Lower leg skin (tissue), 3 donors: ENCODE results near the gene RPL36.
A peak's percentile ranks its signal among the peaks of the same experiment; 100 is the strongest.

Experiments
- POLR2A ChIP-seq, 2 donors: fragments of 450-650 bp; IDR thresholded peaks; one replicate each; pipeline ENCODE4 v1.6.1; 2016 to 2017; ENCODE audit warnings: antibody characterized with exemption in 2 of 2, mild to moderate bottlenecking in 1 of 2, moderate library complexity in 1 of 2
- TF ChIP-seq, protein P1 (sequence below), 3 donors: fragments of 450-650 bp; IDR thresholded peaks; one replicate each; pipeline ENCODE4 v1.5.1; 2016; ENCODE audit warnings: antibody characterized with exemption in 3 of 3, mild to moderate bottlenecking in 3 of 3, moderate library complexity in 2 of 3

DNA sequence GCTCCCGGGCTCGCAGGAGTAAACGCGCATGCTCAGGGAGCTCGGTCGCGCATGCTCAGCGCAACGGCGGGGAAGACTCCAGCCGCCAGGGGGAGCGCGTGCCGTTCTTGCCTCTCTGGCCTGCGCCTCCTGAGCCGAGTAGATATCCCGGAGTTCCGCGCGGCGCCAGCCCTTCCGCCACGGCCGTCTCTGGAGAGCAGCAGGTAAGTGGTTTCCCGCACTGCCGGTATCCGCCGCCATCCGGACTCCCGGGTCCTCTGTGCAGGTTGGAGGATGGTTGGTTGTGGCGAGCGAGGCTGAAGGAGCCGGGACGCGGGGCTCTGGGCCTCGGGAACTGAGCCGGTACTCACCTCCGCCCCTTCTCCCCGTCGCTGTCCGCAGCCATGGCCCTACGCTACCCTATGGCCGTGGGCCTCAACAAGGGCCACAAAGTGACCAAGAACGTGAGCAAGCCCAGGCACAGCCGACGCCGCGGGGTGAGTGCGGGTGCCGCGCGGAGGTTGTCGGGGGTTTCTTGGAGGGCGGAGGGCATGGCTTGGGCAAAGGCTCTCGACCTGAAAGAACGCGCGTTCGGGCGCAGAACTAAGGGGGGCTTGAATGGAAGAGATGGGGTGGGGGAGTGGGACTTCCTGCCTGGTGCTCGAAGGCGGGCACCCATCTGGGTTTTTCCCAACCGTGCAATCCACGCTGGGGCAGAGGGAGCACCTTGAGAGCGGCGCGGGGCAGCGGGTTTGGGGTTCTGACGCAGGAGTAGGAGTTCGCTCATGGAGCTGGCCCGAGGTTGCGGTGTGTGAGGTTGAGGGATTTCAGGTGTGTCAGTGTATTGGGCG, at the start of gene RPL36:
- TF ChIP-seq, protein P1, sequence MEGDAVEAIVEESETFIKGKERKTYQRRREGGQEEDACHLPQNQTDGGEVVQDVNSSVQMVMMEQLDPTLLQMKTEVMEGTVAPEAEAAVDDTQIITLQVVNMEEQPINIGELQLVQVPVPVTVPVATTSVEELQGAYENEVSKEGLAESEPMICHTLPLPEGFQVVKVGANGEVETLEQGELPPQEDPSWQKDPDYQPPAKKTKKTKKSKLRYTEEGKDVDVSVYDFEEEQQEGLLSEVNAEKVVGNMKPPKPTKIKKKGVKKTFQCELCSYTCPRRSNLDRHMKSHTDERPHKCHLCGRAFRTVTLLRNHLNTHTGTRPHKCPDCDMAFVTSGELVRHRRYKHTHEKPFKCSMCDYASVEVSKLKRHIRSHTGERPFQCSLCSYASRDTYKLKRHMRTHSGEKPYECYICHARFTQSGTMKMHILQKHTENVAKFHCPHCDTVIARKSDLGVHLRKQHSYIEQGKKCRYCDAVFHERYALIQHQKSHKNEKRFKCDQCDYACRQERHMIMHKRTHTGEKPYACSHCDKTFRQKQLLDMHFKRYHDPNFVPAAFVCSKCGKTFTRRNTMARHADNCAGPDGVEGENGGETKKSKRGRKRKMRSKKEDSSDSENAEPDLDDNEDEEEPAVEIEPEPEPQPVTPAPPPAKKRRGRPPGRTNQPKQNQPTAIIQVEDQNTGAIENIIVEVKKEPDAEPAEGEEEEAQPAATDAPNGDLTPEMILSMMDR (IDR thresholded peaks at IDR 0.05): peak in 1 of 3 donors; percentile 95
- peak in 1 of 2 donors; percentile 50 for TF ChIP-seq POLR2A (IDR thresholded peaks at IDR 0.05)
